ENCODE measurements around the gene PDE4B. TPM values are rescaled to one million over a fixed set of nuclear protein-coding genes. Genes with fewer than 3 reads are reported as not detected.
"Not testable (repeated sequence)": the region's sequence is repeated elsewhere in the genome, so short reads cannot be mapped to it uniquely, and the experiment has no call there.

The PDE4B gene
- total RNA-seq, 1 donor from 2014 or later: 54.6 TPM

GRCh38 chr1:66399888-66400529, 607.3 kb downstream of the PDE4B start:
- no peak for DNase-seq (ENCODE audit: extremely low read depth, low read depth, low spot score)

- no peak for DNase-seq (ENCODE audit: extremely low read depth, low read depth, low spot score)
Measured at GRCh38 chr1:66400660-66401059, 608.0 kb downstream of the PDE4B start.

- DNase-seq (ENCODE audit: extremely low read depth, low read depth, low spot score): no peak
Measured at GRCh38 chr1:66401244-66401643, 608.5 kb downstream of the PDE4B start.

- DNase-seq (ENCODE audit: extremely low read depth, low read depth, low spot score): no peak
Measured at GRCh38 chr1:66402194-66402593, 609.5 kb downstream of the PDE4B start.

GRCh38 chr1:66403007-66403731, 610.5 kb downstream of the PDE4B start:
- DNase-seq (ENCODE audit: extremely low read depth, low read depth, low spot score): no peak

- DNase-seq (ENCODE audit: extremely low read depth, low read depth, low spot score): no peak
Measured at GRCh38 chr1:66405061-66405460, 612.4 kb downstream of the PDE4B start.

- not testable (repeated sequence) for DNase-seq (ENCODE audit: extremely low read depth, low read depth, low spot score)
Measured at GRCh38 chr1:66411449-66411848, 618.8 kb downstream of the PDE4B start.

GRCh38 chr1:66412704-66413103, 620.0 kb downstream of the PDE4B start:
- no peak for DNase-seq (ENCODE audit: extremely low read depth, low read depth, low spot score)

- no peak for DNase-seq (ENCODE audit: extremely low read depth, low read depth, low spot score)
Measured at GRCh38 chr1:66413136-66413837, 620.6 kb downstream of the PDE4B start.

GRCh38 chr1:66413838-66414175, 621.1 kb downstream of the PDE4B start:
- DNase-seq (ENCODE audit: extremely low read depth, low read depth, low spot score): no peak

- DNase-seq (ENCODE audit: extremely low read depth, low read depth, low spot score): no peak
Measured at GRCh38 chr1:66415281-66415680, 622.6 kb downstream of the PDE4B start.

GRCh38 chr1:66415866-66416265, 623.2 kb downstream of the PDE4B start:
- no peak for DNase-seq (ENCODE audit: extremely low read depth, low read depth, low spot score)

GRCh38 chr1:66416295-66416694, 623.6 kb downstream of the PDE4B start:
- DNase-seq (ENCODE audit: extremely low read depth, low read depth, low spot score): no peak

- DNase-seq (ENCODE audit: extremely low read depth, low read depth, low spot score): no peak
Measured at GRCh38 chr1:66418021-66418420, 625.3 kb downstream of the PDE4B start.

GRCh38 chr1:66420171-66420570, 627.5 kb downstream of the PDE4B start:
- not testable (repeated sequence) for DNase-seq (ENCODE audit: extremely low read depth, low read depth, low spot score)

GRCh38 chr1:66420906-66421305, 628.2 kb downstream of the PDE4B start:
- not testable (repeated sequence) for DNase-seq (ENCODE audit: extremely low read depth, low read depth, low spot score)

GRCh38 chr1:66422804-66423203, 630.1 kb downstream of the PDE4B start:
- no peak for DNase-seq (ENCODE audit: extremely low read depth, low read depth, low spot score)
